ENCODE data around the gene RNASE7.
"Not testable (repeated sequence)": the region's sequence is repeated elsewhere in the genome, so short reads cannot be mapped to it uniquely, and the experiment has no call there.

Gene RNASE7

DNA sequence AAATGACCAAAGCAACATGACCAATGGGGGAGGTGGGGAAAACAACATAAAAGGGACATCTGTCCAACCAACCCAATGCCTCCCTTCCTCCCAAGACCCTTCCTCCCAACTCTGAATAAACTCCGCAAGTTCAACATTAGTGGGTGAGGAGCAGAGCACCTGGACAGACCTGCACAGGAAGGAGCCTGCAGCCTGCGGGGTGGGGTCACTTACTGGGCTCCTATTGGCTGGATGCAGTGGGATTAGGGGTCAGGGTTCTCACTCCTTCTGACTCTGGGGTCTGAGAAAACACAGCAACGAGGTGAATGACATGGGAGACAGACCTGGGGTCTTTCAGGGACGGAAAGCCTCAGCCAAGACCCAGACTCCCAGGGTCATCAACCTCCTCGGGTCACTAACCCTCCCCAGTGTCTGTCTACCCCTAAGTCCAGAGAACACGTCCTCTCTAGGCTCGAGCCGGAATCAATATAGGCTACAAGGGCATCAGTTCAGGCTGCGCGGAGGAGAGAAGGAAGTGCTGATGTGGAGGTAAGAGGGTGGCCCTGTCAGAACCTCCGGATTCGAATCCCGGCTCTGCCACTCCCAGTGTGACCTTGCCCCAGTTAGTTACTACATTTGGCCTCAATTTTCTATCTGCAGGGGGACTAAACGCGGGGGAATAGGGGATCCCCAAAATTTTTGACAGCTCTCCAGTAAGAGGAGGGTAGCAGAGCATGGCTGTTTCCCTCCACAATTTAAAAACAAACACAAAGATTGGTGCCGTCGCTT, 18.2 kb upstream of the RNASE7 start:
- DNase-seq: no peak

DNA sequence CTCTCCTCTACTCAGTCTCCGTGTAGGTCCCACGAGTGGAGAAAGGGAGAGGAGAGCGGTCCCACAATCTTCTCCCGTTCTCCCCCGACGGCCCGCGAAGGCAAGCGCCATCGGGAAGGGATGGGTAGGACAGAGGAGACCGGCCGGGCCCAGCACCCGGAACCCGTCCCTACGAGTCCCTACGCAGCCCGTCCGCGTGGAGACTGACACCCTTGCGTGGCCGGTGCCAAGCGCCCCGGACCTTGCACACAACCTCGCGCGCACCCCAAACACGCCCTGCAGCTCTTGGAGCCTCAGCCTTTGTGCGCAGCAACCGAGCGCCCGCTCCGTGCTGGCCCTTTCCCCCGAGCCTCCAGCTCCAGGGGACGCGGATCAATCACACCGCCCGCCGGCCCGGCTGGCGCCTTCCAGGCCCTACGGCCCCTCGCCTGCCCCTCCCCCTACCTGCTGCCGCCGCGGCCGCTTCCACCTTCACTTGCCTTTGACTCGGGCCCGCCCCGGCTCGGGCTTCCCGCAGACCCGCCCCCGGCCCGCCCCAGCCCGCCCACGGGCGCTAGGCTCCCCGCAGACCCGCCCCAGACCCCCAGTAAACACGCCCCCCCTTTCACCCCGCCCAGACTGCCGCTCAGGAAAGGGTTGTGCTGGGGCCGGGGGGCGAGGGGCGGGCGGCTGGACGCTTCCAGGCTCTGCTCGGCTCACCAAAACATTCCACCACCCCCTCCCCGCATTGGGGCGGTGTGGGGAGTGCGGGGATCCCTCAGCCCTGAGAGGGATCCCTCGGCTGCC, 17.4 kb upstream of the RNASE7 start, which contains the start of gene NDRG2:
TSS of gene NDRG2 (minus strand) at position 477 of the 786 bp plus-strand sequence. CDS start 1,746 bp downstream, outside the sequence.
- DNase-seq: peak; percentile 49 to 70

DNA sequence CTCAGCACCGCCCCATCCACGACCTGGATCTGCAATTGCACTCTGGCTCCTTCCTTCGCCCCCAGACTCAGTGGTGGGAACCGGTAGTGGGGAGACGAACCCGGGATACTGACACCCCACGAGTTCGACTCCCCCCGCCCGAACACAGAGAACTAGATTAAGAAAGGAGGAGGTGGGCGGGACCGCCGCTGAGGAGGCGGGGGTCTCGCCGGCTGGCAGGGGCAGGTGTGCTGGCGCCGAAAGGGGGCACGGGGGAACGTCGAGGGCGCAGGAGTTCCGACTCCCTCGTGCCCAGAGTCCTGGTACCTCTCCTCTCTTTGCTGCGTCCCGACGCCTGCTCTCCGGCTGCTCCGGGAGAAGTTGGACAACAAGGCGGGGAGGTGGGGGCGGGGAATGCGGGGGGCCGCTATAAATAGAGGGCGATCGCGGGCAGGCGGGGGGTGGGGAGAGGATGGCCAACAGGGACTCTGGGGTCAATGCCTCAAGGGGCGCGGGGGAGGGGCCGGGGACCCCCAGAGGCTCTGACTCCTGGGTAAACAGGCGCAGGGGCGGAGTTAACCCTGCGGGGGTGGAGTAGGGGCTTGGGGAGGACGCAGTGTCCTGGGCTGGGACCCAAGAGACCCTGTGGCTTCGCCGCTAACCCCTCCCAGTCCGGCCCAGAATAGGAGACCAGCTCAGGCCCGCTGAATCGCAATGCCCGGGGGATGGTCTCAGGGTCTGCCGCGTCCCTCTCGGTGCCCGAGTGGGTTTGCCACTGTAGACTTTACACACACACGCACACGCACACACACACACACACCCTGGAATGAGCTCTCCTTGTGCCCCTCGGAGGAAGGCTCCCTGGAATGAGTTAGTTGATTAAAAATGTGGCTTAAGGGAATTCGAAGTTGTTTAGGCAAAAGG, 16.5 kb upstream of the RNASE7 start:
- DNase-seq: peak in 1 of 2 experiments; percentile 36

DNA sequence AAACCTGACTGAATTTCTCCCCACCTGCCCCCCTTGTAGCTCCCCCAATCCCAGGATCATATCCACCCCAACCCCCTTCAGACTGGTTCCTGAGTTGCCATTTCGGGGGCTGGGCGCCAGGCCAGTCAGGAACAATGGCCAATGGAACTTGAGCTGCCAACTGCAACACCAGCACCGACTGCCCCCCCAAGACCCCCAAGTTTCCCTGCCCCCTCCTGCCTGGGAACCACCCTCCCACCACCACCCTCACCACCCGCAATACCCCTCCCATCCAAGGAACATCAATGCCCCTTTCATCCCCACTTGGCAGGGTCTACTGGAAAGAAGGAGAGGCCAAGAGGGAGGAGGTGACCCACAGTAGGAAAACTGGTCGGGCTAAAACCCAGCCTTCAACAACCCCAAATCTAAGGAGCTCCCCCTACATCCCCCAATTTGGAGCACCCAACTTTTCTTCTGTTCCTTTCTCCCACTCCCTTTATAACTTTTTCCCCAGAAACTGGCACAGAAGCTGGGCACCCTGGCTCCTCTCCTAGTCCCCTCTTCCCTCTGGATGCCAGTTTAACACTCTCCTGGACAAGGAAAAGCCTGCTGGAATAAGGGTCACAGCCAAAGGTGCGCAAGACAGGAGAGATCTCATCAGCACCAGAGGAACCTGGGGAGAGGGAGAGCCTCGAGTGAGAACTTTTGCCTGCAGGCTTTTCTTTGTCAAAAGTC, 15.7 kb upstream of the RNASE7 start:
- no peak for DNase-seq

DNA sequence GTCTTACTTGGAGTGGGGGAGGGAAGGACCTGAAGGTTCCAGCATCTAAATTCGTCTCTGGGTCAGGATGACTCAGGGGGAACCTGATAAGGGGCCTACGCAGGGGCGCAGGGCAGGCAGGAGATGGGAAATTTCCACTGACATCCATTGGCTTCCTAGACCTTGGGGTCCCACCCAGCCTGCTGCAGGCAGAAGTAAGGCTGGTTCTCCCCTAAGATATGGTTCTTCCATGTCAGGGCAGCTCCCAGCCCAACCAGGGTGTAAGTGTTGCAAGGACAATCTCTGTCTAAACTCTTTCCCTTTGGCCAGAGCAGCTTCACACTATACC, 15.2 kb upstream of the RNASE7 start:
- DNase-seq: no peak

DNA sequence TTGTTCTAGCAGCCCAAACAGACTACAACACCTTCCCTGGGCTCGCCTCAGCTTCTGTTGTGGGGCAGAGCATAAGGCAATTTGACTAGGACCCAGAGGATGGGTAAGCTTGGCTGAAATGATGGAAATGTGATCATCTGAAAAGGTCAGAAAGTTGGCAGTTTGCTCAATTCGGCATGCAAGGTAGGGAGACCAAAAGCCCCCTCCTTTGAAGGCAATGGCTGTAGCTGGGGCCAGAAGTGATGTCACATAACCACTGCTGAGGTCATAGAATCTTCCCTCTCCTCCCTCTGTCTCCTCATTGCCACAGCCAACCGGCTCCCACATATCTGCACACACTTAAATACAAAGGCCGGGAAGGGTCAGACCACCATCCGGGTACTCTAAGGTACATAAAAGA, 12.2 kb upstream of the RNASE7 start, which contains the start of gene TPPP2:
TSS of gene TPPP2 (plus strand) at position 301 of the 400 bp plus-strand sequence. CDS start 365 bp downstream, outside the sequence.
- DNase-seq: no peak

DNA sequence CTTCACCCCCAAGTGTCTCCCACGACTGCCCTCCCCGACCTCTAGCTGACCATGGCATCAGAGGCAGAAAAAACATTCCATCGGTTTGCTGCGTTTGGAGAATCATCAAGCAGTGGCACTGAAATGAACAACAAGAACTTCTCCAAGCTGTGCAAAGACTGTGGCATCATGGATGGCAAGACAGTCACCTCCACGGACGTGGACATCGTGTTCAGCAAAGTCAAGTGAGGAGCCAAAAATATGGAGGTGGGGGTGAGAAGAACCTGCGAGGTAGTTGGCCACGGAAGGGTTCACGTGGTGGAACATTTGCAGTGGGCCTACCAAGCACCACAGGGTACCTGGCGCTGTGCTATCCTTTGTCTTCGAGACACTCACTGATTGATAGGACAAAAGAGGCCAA, 11.6 kb upstream of the RNASE7 start:
- DNase-seq: no peak

DNA sequence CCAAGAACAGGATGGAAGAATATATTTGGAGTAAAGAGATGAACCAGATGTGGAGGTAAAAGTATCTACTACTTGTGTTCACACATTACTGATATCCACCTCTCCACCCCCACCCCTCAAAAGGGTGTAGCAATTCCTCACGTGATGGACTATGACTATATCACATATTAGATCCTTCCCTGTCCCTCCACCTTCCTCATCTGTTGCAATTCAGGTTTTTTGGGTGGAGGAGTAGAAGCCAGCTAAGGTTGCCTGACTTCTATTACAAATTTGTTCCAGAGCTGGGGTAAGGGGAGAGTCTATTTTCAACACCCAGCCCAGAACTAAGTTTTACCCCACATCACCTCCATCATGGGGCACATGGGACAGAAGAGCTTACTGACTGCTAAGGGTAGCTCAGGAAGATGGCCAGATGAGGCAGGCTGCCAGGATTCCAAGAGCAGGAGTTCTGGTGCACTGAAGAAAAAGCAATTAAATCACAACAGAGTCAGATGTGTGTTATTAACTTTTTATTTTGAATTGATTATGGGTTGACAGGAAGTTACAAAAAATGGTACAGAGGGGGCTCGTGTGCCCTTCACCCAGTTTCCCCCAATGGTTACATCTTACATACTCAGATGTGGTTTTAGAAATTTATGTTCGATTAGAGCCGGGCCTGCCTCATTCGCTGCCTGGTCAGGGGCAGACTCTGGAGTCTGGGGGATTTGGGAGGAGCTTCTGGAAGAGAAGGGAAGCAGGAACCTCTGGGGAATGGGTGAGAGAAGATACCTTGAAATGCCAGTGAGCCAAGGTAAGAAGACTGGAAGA, 9.6 kb upstream of the RNASE7 start:
- no peak for DNase-seq

DNA sequence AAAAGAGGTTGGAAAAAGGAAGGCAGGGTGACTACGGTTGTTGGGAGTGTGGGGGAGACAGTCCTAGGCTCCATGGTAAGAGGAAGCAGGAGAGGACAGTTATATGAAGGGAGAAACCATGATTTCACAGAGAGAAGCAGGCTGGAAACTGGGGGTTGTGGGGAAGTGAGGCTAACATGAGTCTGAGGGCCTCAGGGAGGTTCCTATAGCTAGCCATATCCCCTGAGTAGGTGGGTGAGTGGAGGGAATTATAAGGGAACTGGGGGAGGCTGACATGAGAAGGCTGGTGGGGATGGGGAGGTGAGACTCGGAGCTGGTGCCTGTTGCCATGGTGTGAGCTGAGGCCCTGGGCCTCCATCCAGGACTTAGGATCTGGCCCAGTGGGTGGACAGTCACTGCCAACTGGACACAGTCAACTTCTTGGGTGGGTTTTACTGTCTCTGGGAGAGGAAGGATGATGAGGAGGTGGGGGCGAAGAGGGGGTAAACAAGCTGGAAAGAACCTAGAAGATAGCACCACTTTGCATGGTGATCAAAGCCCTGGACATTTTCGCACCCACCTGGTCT, 8.9 kb upstream of the RNASE7 start:
- DNase-seq: no peak

DNA sequence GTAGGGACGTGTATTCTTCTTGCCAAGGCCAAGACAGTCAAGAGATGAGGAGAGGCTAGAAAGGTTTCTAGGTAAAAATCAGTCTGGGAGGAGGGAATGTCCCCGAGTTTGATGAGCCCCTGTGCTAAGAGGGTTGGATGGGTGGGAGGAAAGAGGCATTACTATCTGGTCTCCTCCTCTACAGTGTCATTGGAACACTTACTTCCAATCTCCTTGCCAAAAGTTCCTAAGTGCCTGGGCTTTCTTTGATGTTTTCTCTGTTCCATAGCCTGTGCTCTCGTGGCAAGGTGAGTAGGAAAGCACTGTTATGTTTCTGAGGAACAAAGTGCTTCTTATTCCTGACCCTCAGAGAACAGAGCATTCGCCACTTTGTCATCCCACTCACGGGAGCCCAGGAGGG, 7.5 kb upstream of the RNASE7 start, which contains the start of gene RNASE13:
TSS of gene RNASE13 (minus strand) at position 101 of the 400 bp plus-strand sequence. CDS start 519 bp downstream, outside the sequence.
- DNase-seq: no peak

DNA sequence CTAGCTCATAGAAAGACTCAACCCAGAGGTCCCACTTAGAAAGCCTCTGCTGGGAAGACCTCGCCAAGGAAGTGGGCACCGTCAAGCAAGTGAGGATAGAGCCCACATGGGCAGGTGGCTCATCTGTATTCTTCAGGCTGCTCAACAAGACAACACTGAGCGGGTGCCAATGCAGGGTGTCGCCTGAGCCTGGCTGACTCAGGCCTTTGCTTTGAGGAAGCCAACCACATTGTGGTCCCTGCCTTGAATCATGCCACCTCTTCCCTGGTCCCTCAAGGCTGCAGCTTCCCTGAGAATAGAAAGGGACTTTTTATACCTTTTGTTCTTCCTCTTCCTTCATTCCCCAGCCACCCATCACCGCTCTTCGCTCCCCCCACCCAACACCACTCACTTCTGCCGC, 5.4 kb upstream of the RNASE7 start:
- DNase-seq: no peak

DNA sequence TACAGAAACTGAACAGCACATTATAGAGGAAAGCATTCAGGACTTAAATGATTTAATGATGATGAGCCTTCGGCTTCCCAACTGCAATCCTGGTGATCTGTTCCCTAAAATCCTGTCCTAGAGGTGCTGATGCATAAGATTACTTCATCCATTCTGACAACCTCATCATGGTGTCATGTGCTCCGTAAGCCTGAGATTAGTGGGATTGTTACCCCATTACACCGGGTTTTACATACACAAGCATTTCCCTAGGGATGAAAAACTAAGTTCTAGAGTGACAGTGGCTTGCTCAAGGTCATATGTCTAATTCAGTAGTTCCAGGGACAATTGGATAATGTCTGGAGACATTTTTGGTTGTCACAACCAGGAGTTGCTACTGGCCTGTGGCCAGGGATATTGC, 5.0 kb upstream of the RNASE7 start:
- DNase-seq: no peak

DNA sequence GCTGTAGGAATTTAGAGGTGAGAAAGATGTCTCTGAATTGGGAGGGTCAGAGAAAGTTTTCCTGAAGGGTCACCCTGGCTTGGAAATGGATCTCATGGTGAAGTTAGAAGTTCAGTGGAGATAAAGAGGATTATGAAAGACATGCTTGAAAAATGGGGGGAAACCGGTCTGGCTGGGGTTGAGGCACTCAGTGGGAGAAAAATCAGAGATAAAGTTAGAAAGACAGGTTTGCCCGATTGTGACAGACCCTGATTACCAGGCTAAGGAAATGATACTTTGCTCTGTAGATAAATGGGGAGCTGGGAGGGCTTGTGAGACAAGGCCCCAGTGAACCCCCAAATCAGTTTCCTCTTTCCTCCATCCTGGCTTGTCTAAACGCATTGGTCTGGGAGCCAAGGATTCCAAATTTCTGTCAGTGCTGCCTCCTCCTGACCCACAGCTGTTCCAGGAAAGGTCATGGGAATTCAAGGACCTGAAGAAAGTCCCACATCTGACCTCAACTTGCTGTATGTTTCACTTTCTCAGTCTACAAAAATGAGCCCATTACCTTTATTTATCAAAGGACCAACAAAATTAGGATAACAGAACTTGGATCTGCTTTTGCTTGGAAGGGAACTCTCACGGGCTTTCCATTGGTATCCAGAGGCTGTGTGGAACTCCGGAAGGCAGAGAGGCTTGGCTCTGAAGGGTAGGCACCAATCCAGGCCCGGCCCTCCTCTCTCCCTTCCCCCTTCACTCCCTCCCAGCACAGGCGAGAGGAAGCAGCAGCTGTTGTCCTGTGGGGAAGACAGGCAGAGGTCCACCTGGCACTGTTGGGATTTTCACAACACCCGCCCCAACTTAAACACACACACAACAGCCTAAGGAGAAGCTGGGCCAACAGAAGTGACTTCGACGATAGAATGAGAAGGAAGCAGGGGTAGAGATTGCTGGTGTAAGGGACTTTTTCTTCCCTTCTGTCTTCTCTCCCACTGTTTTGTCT, 3.4 kb upstream of the RNASE7 start:
- peak; percentile 87 to 95 for DNase-seq

DNA sequence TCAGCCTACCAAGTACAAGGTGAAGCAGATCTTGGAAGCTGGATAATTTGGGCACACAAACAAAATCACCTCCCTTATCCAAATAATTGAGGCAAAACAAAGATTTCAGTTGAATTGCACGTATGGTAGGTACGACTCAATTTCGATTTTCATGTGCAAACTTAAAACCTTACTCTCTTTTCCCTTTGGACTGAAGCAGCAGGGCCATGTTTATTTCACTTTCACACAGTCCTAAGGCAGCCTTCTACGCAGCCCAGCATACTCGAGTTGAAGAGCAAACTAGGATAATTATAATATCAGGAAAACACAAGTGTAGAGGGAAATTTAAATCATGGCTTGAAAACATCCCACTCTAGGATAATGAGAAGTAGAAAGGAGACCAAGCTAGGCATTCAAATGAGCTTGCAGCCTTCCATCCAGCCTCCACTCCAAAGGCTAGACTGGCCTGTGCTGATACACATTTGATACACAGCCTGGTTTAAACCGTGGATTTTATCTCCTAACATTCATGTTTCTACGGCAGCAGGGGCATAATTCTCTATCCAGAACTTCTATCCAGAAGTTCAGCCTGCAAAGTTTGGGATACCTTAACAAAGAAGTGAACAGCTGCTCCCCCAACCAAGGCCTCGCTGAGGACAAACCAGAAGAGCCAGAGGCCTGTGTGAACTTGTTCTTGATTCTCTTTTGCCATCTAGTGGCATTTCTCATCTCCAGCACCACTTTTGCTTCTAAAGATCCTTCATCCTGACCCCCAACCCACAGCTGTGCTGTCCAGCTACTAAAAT, 2.4 kb upstream of the RNASE7 start:
- DNase-seq: peak; percentile 49 to 85

DNA sequence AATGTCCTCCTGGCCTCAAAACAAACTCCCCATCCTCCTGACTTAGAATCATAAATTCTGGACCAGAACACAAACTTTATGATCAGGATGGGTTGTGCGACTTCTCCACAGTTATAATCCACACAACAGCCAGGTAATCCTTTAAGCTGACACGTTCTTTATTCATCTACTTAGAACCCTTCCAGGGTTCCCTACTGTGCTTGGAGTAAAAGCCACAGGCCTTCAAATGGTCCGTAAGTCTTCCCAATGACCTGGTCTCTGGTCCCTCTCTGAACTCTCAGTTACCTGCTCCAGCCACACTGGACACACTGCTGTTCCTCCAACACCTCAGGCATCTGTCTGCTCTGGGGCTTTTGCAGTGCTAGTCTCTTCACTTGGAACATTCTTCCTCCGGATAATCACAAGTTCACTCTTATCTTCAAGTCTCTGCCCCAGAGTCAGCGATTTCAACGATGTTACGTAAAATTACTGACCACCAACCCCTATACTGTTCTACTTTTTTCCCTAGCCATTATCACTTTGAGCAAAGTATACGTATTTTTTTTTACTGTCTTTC, 1.7 kb upstream of the RNASE7 start:
- no peak for DNase-seq

DNA sequence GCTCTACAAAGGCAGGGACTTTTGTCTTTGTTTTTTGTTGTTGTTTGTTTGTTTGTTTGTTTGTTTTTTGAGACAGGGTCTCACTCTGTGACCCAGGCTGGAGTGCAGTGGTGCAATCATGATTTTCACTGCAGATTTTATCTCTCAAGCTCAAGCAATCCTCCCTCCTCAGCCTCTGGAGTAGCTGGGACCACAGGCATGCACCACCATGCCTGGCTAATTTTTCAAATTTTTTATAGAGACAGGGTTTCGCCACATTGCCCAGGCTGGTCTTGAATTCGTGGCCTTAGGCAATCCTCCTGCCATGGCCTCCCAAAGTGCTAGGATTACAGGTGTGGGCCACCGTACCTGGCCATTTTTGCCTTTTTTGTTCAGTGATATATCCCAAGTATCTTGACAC, 1.2 kb upstream of the RNASE7 start:
- not testable (repeated sequence) for DNase-seq

DNA sequence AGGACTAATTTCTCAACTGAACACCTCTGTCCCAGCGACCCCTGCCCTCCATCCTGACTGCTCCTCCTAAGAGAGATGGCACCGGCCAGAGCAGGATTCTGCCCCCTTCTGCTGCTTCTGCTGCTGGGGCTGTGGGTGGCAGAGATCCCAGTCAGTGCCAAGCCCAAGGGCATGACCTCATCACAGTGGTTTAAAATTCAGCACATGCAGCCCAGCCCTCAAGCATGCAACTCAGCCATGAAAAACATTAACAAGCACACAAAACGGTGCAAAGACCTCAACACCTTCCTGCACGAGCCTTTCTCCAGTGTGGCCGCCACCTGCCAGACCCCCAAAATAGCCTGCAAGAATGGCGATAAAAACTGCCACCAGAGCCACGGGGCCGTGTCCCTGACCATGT, 756 bp downstream of the RNASE7 start:
- DNase-seq: no peak

DNA sequence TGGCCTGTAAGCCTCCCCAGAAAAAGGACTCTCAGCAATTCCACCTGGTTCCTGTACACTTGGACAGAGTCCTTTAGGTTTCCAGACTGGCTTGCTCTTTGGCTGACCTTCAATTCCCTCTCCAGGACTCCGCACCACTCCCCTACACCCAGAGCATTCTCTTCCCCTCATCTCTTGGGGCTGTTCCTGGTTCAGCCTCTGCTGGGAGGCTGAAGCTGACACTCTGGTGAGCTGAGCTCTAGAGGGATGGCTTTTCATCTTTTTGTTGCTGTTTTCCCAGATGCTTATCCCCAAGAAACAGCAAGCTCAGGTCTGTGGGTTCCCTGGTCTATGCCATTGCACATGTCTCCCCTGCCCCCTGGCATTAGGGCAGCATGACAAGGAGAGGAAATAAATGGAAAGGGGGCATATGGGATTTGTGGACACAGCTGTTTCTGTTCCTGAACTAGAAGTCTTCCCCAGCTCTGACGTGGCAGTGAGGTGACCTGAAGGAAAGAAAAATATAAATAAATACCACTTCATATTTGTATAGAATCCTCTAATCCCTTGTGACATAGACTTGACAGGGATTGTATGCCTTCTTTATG, 1.3 kb downstream of the RNASE7 start:
- DNase-seq: no peak
